Measurements from ENCODE around the gene RTN1. TPM values are rescaled to one million over a fixed set of nuclear protein-coding genes. Genes with fewer than 3 reads are reported as not detected.
A peak's percentile ranks its signal among the peaks of the same experiment; 100 is the strongest.

RTN1 gene
- total RNA-seq, 1 donor, result under 0.01 TPM

DNA sequence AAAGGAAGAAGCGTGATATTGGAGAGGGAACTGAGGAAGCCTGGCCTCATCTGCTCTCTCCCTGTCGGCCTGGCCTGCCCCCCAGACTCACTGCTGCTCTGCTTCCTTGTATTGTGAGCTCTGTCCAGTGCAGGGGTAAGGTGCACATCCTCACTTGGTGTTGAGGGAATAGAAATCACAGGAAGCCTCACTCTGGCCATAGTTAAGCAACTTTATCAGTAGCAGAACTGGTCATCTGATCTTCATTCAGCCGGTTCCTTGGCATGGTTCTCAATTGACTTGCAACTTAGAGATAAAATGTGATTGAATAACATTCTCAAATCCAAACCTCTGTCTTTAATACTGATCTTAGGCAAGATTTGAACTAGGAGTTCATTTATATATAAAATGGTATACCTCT, 282.5 kb downstream of the RTN1 start:
- no peaks in the 10 kb centered on the region for H3K79me2 ChIP-seq (ENCODE audit: insufficient read depth, low read length)
- no peak overlapping the region for H3K27ac ChIP-seq (ENCODE audit: low read depth, low read length)
- no peak for DNase-seq (ENCODE audit: insufficient read length, low spot score, missing footprints)
- H3K4me1 ChIP-seq (ENCODE audit: insufficient read depth, low read length), result no peaks in the 10 kb centered on the region
- no peaks in the 10 kb centered on the region for H3K36me3 ChIP-seq (ENCODE audit: insufficient read depth, low read length)
- no peaks in the 10 kb centered on the region for H3K9me3 ChIP-seq (ENCODE audit: low read depth, low read length)
- H2AFZ ChIP-seq (ENCODE audit: low read length), result no peak overlapping the region
- TF ChIP-seq, protein P1, sequence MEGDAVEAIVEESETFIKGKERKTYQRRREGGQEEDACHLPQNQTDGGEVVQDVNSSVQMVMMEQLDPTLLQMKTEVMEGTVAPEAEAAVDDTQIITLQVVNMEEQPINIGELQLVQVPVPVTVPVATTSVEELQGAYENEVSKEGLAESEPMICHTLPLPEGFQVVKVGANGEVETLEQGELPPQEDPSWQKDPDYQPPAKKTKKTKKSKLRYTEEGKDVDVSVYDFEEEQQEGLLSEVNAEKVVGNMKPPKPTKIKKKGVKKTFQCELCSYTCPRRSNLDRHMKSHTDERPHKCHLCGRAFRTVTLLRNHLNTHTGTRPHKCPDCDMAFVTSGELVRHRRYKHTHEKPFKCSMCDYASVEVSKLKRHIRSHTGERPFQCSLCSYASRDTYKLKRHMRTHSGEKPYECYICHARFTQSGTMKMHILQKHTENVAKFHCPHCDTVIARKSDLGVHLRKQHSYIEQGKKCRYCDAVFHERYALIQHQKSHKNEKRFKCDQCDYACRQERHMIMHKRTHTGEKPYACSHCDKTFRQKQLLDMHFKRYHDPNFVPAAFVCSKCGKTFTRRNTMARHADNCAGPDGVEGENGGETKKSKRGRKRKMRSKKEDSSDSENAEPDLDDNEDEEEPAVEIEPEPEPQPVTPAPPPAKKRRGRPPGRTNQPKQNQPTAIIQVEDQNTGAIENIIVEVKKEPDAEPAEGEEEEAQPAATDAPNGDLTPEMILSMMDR (IDR thresholded peaks at IDR 0.05; ENCODE audit: extremely low read depth, low read depth, low read length), result no peak
- no peaks in the 10 kb centered on the region for H3K27me3 ChIP-seq (ENCODE audit: insufficient read depth, low read length)
- no peak overlapping the region for H3K4me3 ChIP-seq (ENCODE audit: insufficient read depth, low read length)
- H3K4me2 ChIP-seq (ENCODE audit: insufficient read depth, low read length), result no peak overlapping the region
- no peaks in the 10 kb centered on the region for H4K20me1 ChIP-seq (ENCODE audit: insufficient read depth, low read length)

DNA sequence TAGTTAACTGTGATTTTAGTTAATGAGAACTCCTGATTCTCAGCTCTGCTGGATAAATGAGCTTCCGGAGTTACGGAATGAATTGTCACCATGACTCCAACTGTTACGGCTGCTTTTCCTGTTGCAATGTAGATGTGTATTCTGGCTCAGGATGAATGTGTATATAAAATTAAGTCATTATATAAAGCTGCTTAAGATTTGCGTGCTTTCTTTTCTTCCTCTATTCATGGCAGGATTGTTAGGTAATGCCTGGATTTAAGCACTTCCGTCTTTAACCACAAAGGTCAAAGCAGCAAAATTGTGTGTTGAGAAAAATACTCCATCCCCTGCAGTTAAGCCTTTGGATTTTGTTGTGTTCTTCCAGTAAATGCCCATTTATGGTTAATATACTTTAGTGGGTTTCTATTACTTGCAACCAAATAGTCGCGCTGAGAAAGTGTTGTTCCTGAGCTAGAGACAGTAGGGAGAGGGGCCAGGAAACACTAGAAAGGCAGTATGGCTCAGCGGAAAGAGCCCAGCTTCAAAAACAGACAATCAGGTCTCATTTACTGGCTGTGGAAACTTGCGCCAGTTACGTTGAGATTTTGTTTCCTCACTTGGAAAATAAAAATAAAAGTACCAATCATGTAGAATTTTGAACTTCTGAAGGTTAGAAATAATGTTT, 284.6 kb downstream of the RTN1 start:
- Histone ChIP-seq H3K27me3 (ENCODE audit: insufficient read depth, low read length) (no peaks in the 10 kb centered on the region), H3K27ac (ENCODE audit: low read depth, low read length) (no peak overlapping the region), H3K36me3 (ENCODE audit: insufficient read depth, low read length) (no peaks in the 10 kb centered on the region), H2AFZ (ENCODE audit: low read length) (no peak overlapping the region), H3K9me3 (ENCODE audit: low read depth, low read length) (no peaks in the 10 kb centered on the region), H4K20me1 (ENCODE audit: insufficient read depth, low read length) (no peaks in the 10 kb centered on the region), H3K79me2 (ENCODE audit: insufficient read depth, low read length) (no peaks in the 10 kb centered on the region), H3K4me2 (ENCODE audit: insufficient read depth, low read length) (peak overlapping the region; percentile 30), H3K4me3 (ENCODE audit: insufficient read depth, low read length) (no peak overlapping the region), H3K4me1 (ENCODE audit: insufficient read depth, low read length) (no peaks in the 10 kb centered on the region)
- DNase-seq (ENCODE audit: insufficient read length, low spot score, missing footprints), result peak; percentile 17
- TF ChIP-seq, protein P1 (IDR thresholded peaks at IDR 0.05; ENCODE audit: extremely low read depth, low read depth, low read length), result no peak

DNA sequence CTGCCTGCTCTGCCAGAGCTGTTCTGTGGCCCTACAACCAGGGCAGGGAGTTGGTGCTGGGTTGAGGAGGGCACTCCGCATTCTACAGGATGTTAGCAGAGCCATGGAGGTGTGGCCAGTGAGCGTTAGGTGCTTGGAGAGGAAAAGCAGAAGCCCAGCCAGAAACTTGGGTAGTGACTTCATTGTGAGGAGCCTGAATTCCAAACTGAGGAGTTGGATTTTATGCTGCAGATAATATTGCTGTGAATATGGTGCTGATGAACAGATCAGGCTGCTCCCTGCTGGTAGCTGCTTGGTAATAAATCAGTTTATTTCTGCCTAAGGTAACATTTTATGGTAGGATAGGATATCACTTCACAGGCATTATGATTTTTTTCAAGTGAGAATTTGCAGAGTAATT, 286.8 kb downstream of the RTN1 start:
- H3K27ac ChIP-seq (ENCODE audit: low read depth, low read length), result no peak overlapping the region
- peak; percentile 56 for DNase-seq (ENCODE audit: insufficient read length, low spot score, missing footprints)
- no peaks in the 10 kb centered on the region for H3K4me1 ChIP-seq (ENCODE audit: insufficient read depth, low read length)
- H3K27me3 ChIP-seq (ENCODE audit: insufficient read depth, low read length), result no peaks in the 10 kb centered on the region
- H2AFZ ChIP-seq (ENCODE audit: low read length), result no peak overlapping the region
- H3K36me3 ChIP-seq (ENCODE audit: insufficient read depth, low read length), result no peaks in the 10 kb centered on the region
- TF ChIP-seq, protein P1 (IDR thresholded peaks at IDR 0.05; ENCODE audit: extremely low read depth, low read depth, low read length), result peak; percentile 15
- H3K9me3 ChIP-seq (ENCODE audit: low read depth, low read length), result no peaks in the 10 kb centered on the region
- no peak overlapping the region for H3K4me3 ChIP-seq (ENCODE audit: insufficient read depth, low read length)
- H4K20me1 ChIP-seq (ENCODE audit: insufficient read depth, low read length), result no peaks in the 10 kb centered on the region
- no peak overlapping the region for H3K4me2 ChIP-seq (ENCODE audit: insufficient read depth, low read length)
- no peaks in the 10 kb centered on the region for H3K79me2 ChIP-seq (ENCODE audit: insufficient read depth, low read length)

DNA sequence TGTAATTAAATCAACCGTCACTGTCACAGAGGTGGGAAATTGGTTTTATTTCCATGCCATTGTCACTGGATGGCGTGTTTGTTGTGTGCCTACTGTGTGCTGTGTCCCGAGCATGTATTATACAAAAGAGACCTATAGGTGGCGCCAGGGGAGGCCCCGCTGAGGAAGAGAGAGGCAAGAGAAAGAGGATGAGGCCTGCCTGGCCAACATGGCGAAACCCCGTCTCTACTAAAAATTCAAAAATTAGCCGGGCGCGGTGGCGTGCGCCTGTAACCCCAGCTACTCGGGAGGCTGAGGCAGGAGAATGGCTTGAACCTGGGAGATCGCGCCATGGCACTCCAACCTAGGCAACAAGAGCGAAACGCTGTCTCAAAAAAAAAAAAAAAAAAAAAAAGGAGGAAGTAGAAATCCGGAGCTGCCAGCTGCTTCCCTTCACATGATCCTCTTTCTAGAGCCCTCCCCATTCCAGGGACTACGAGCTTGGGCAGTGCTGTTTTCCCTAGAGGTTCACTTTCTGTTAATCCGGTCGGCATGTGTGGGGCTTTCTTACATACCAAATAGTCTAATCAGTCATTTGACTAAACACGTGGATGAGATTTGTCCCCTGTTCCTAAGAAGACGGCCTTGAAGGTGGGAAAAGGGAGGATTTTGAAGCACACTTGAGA, 287.6 kb downstream of the RTN1 start:
- Histone ChIP-seq H3K4me1 (ENCODE audit: insufficient read depth, low read length) (no peaks in the 10 kb centered on the region), H4K20me1 (ENCODE audit: insufficient read depth, low read length) (no peaks in the 10 kb centered on the region), H3K9me3 (ENCODE audit: low read depth, low read length) (no peaks in the 10 kb centered on the region), H3K4me3 (ENCODE audit: insufficient read depth, low read length) (no peak overlapping the region), H3K36me3 (ENCODE audit: insufficient read depth, low read length) (no peaks in the 10 kb centered on the region), H3K4me2 (ENCODE audit: insufficient read depth, low read length) (no peak overlapping the region), H3K27ac (ENCODE audit: low read depth, low read length) (no peak overlapping the region), H3K79me2 (ENCODE audit: insufficient read depth, low read length) (no peaks in the 10 kb centered on the region), H2AFZ (ENCODE audit: low read length) (no peak overlapping the region), H3K27me3 (ENCODE audit: insufficient read depth, low read length) (peaks cover 4% of the 10 kb centered on the region)
- TF ChIP-seq, protein P1 (IDR thresholded peaks at IDR 0.05; ENCODE audit: extremely low read depth, low read depth, low read length), result no peak
- no peak for DNase-seq (ENCODE audit: insufficient read length, low spot score, missing footprints)

Data from osteoblast (primary cell).